Glutamatergic neuron (in vitro differentiated cells): Measurements from ENCODE around the gene ARHGEF18. TPM values are rescaled to one million over a fixed set of nuclear protein-coding genes. Genes with fewer than 3 reads are reported as not detected.

Experiments
- DNase-seq: peaks from one replicate; pipeline ENCODE4 v3.0.0; 2022
- H3K27ac Mint-ChIP-seq: one replicate; pipeline ENCODE4 v1.8.0; 2020; ENCODE audit warnings: mild to moderate bottlenecking, mixed read lengths, inconsistent platforms; ENCODE audit not compliant: unreplicated experiment
- H3K27me3 Mint-ChIP-seq: one replicate; pipeline ENCODE4 v1.8.0; 2020; ENCODE audit warnings: mild to moderate bottlenecking, moderate library complexity, mixed read lengths, inconsistent platforms; ENCODE audit not compliant: unreplicated experiment
- H3K36me3 Mint-ChIP-seq: one replicate; pipeline ENCODE4 v1.8.0; 2020; ENCODE audit warnings: mild to moderate bottlenecking, mixed read lengths, inconsistent platforms; ENCODE audit not compliant: unreplicated experiment
- H3K4me1 Mint-ChIP-seq: one replicate; pipeline ENCODE4 v1.8.0; 2020; ENCODE audit warnings: mild to moderate bottlenecking, low read depth, mixed read lengths, inconsistent platforms; ENCODE audit not compliant: unreplicated experiment
- H3K4me3 Mint-ChIP-seq: one replicate; pipeline ENCODE4 v1.8.0; 2020; ENCODE audit warnings: mild to moderate bottlenecking, mixed read lengths, inconsistent platforms; ENCODE audit not compliant: unreplicated experiment
- H3K9me3 Mint-ChIP-seq: one replicate; pipeline ENCODE4 v1.8.0; 2020; ENCODE audit warnings: mild to moderate bottlenecking, moderate library complexity, mixed read lengths, inconsistent platforms; ENCODE audit not compliant: unreplicated experiment
- CTCF ChIP-seq: fragments of 200-600 bp; sonication (generic); IDR thresholded peaks from one replicate; pipeline ENCODE4 v1.5.0; 2021; ENCODE audit not compliant: partially characterized antibody, unreplicated experiment
- total RNA-seq: library from RNA; stranded (reverse); fragmentation: NEBNext Ultra II Directional; extraction: Animal tissue kit (Norgen Biotek cat#: 25700); gene quantifications from one replicate; pipeline ENCODE4 v1.2.1, GENCODE V29; 2021; ENCODE audit not compliant: unreplicated experiment

ARHGEF18 gene
- total RNA-seq, 1 donor from 2014 or later, result 44.1 TPM

- no peaks in the 10 kb centered on the region for H3K4me1 Mint-ChIP-seq
- no peak for TF ChIP-seq CTCF
- H3K27me3 Mint-ChIP-seq, result peaks cover 3% of the 10 kb centered on the region
- peaks cover 6% of the 10 kb centered on the region for H3K36me3 Mint-ChIP-seq
- H3K27ac Mint-ChIP-seq, result no peak overlapping the region
- H3K9me3 Mint-ChIP-seq, result peaks cover 12% of the 10 kb centered on the region
- no peak overlapping the region for H3K4me3 Mint-ChIP-seq
- DNase-seq, result no peak
These were observed 474 bp downstream of the ARHGEF18 start for GRCh38 chr19:7349231-7349591.

- no peak for DNase-seq
- no peak overlapping the region for H3K4me3 Mint-ChIP-seq
- H3K36me3 Mint-ChIP-seq, result peaks cover 6% of the 10 kb centered on the region
- H3K27ac Mint-ChIP-seq, result no peak overlapping the region
- no peaks in the 10 kb centered on the region for H3K4me1 Mint-ChIP-seq
- peaks cover 3% of the 10 kb centered on the region for H3K27me3 Mint-ChIP-seq
- peaks cover 12% of the 10 kb centered on the region for H3K9me3 Mint-ChIP-seq
- TF ChIP-seq CTCF, result no peak
These were observed 1.4 kb downstream of the ARHGEF18 start for GRCh38 chr19:7349961-7350711.

GRCh38 chr19:7351861-7352260 is 3.1 kb downstream of the ARHGEF18 start:
- Mint-ChIP-seq H3K4me1 (no peaks in the 10 kb centered on the region), H3K4me3 (no peak overlapping the region), H3K9me3 (peaks cover 10% of the 10 kb centered on the region), H3K27ac (no peak overlapping the region), H3K36me3 (peaks cover 6% of the 10 kb centered on the region), H3K27me3 (peaks cover 4% of the 10 kb centered on the region)
- TF ChIP-seq CTCF, result no peak
- no peak for DNase-seq

GRCh38 chr19:7355151-7355820 is 6.5 kb downstream of the ARHGEF18 start:
- Mint-ChIP-seq H3K27ac (no peak overlapping the region), H3K4me3 (no peak overlapping the region), H3K9me3 (peaks cover 8% of the 10 kb centered on the region), H3K27me3 (peaks cover 9% of the 10 kb centered on the region), H3K4me1 (no peaks in the 10 kb centered on the region), H3K36me3 (peaks cover 6% of the 10 kb centered on the region)
- no peak for DNase-seq
- TF ChIP-seq CTCF, result no peak

GRCh38 chr19:7355871-7356270 is 7.1 kb downstream of the ARHGEF18 start:
- no peak for DNase-seq
- H3K9me3 Mint-ChIP-seq, result peaks cover 8% of the 10 kb centered on the region
- peaks cover 9% of the 10 kb centered on the region for H3K27me3 Mint-ChIP-seq
- H3K27ac Mint-ChIP-seq, result no peak overlapping the region
- TF ChIP-seq CTCF, result no peak
- H3K4me1 Mint-ChIP-seq, result no peaks in the 10 kb centered on the region
- H3K36me3 Mint-ChIP-seq, result peaks cover 6% of the 10 kb centered on the region
- no peak overlapping the region for H3K4me3 Mint-ChIP-seq
